Breast epithelium (tissue), 3 donors: Measurements from ENCODE around the gene TBC1D8.

Experiments
- POLR2A ChIP-seq: fragments of 450-650 bp; IDR thresholded peaks from one replicate; pipeline ENCODE4 v1.6.1; 2016; ENCODE audit warnings: antibody characterized with exemption, mild to moderate bottlenecking, moderate library complexity
- POLR2AphosphoS5 ChIP-seq, 3 donors: sonication (generic); formaldehyde crosslinking; IDR thresholded peaks; one replicate each; pipeline ENCODE4 v1.6.1; 2017; ENCODE audit warnings: antibody characterized with exemption in 3 of 3
- TF ChIP-seq, protein P1 (sequence below), 3 donors: fragments of 450-650 bp; IDR thresholded peaks; one replicate each; pipeline ENCODE4 v1.5.1; 2016 to 2017; ENCODE audit warnings: antibody characterized with exemption in 3 of 3, mild to moderate bottlenecking in 3 of 3, moderate library complexity in 3 of 3

DNA sequence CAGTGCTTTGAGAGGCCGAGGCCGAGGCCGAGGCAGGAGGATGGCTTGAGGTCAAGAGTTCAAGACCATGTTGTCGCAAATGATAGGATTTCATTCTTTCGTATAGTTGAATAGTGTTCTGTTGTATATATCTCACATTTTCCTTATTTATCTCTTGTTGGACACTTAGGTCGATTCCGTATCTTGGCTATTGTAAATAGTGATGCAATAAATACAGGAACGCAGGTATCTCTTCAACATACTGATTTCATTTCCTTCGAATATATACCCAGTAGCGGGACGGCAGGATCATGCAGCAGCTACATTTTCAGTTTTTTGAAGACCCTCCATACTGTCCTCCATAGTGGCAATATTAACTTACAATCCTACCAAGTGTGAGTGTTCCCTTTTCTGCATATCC, 4.1 kb downstream of the TBC1D8 start:
- TF ChIP-seq, protein P1, sequence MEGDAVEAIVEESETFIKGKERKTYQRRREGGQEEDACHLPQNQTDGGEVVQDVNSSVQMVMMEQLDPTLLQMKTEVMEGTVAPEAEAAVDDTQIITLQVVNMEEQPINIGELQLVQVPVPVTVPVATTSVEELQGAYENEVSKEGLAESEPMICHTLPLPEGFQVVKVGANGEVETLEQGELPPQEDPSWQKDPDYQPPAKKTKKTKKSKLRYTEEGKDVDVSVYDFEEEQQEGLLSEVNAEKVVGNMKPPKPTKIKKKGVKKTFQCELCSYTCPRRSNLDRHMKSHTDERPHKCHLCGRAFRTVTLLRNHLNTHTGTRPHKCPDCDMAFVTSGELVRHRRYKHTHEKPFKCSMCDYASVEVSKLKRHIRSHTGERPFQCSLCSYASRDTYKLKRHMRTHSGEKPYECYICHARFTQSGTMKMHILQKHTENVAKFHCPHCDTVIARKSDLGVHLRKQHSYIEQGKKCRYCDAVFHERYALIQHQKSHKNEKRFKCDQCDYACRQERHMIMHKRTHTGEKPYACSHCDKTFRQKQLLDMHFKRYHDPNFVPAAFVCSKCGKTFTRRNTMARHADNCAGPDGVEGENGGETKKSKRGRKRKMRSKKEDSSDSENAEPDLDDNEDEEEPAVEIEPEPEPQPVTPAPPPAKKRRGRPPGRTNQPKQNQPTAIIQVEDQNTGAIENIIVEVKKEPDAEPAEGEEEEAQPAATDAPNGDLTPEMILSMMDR (IDR thresholded peaks at IDR 0.05), result no peak
- TF ChIP-seq POLR2A (no peak), POLR2AphosphoS5 (IDR thresholded peaks at IDR 0.05) (no peak)
